ENCODE results near the gene AMN. TPM values are rescaled to one million over a fixed set of nuclear protein-coding genes. Genes with fewer than 3 reads are reported as not detected.

Gene AMN
- total RNA-seq, 6 donors from 2014 or later = 14.9 to 56.6 (median 31.6) TPM

DNA sequence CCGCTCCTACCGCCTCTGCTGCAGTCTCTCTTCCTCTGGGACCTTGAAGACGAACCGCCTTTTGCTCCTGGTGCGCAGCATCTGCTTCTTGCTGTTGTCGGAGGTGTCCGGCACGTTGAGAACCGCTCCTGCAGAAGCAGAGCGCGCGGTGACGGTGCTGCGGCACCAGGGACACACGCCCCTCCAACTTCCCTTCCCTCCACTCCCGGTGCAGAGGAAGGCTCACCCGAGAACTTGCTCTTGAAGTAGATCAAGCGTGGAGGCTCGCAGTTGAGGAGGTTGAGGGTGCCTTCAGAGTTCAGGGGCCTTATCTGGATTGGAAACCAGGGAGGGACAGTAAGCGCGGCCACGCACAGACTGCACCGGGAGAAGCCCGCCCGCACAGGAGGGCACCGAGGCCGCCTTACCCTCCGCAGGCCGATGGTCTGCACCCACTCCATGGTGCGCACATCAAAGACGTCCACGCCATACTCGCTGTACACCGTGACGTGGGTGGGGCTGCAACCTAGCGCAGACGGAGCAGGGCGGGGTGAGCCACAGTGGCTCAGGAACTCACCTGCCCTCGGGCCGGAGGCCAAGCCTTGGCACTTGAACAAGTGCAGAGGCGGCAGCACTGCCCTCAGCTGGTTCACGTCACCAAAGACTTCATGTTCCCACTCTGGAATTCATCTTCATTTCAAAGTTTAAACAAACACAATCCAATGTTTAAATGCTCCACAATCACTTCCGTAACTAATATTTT lies 17.5 kb downstream of the AMN start:
- TF ChIP-seq POLR2A (IDR thresholded peaks at IDR 0.05) = no peak
- peak in 1 of 4 donors; percentile 69 for TF ChIP-seq EP300 (IDR thresholded peaks at IDR 0.05)
- TF ChIP-seq, protein P1, sequence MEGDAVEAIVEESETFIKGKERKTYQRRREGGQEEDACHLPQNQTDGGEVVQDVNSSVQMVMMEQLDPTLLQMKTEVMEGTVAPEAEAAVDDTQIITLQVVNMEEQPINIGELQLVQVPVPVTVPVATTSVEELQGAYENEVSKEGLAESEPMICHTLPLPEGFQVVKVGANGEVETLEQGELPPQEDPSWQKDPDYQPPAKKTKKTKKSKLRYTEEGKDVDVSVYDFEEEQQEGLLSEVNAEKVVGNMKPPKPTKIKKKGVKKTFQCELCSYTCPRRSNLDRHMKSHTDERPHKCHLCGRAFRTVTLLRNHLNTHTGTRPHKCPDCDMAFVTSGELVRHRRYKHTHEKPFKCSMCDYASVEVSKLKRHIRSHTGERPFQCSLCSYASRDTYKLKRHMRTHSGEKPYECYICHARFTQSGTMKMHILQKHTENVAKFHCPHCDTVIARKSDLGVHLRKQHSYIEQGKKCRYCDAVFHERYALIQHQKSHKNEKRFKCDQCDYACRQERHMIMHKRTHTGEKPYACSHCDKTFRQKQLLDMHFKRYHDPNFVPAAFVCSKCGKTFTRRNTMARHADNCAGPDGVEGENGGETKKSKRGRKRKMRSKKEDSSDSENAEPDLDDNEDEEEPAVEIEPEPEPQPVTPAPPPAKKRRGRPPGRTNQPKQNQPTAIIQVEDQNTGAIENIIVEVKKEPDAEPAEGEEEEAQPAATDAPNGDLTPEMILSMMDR (IDR thresholded peaks at IDR 0.05) = no peak
- TF ChIP-seq POLR2AphosphoS5 (IDR thresholded peaks at IDR 0.05) = peak in 1 of 2 donors; percentile 2
- Histone ChIP-seq H3K4me1 (peaks cover 0 to 15% (median 7%) of the 10 kb centered on the region in 4 donors), H3K27ac (peak overlapping the region in 2 of 4 donors; percentile 46 to 56), H3K9me3 (no peaks in the 10 kb centered on the region), H3K4me3 (no peak overlapping the region), H3K36me3 (peaks cover 18 to 84% (median 65%) of the 10 kb centered on the region in 4 donors), H3K27me3 (no peaks in the 10 kb centered on the region)
- DNase-seq = peak; percentile 87 to 92
- ATAC-seq (ENCODE audit: low FRiP score in 2 of 2) = peak; percentile 42 to 84
- 86 to 88% methylated on average over 42 to 43 of the region's 43 CpGs for WGBS, 2 donors

DNA sequence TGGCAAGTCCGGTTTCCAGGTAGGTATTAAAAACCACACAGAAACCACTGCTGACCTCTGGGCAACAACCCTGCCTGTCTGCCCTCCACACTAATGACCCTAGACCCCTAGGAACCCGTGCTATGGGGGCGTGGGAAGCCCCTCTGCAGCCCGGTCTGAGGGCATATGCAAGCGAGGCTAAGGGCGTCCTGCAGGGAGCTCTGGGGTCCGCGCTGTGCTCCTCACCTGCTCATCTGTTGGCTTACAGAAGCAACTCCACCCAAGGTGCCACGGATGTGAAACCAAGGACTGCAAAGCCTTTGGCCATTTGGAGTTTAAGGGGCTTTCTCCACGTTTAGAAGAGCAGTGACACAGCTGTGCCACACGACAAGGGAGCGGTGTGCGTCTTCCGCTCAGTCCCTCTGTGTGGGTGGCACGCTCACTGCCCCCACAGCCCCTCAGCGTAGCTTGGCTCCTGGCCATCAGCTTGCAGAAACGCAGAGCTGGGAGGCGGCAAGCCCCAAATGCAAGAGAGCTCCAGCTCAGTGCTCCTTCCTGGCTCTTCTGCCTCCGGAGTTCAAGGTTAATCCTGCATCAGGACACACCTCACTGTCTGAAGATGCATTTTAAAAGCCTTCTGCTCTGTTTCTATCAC lies 18.4 kb downstream of the AMN start:
- Histone ChIP-seq H3K4me3 (no peak overlapping the region), H3K27me3 (no peaks in the 10 kb centered on the region), H3K27ac (peak overlapping the region in 3 of 4 donors; percentile 11 to 64 (median 46)), H3K36me3 (peaks cover 27 to 93% (median 73%) of the 10 kb centered on the region in 4 donors), H3K4me1 (peaks cover 0 to 15% (median 7%) of the 10 kb centered on the region in 4 donors), H3K9me3 (no peaks in the 10 kb centered on the region)
- WGBS, 2 donors = 88% methylated on average over 12 to 18 of the region's 19 CpGs
- peak in 1 of 2 donors; percentile 35 for DNase-seq
- TF ChIP-seq EP300 (IDR thresholded peaks at IDR 0.05) = no peak
- TF ChIP-seq POLR2AphosphoS5 (IDR thresholded peaks at IDR 0.05) = no peak
- TF ChIP-seq POLR2A (IDR thresholded peaks at IDR 0.05) = no peak
- TF ChIP-seq, protein P1 (IDR thresholded peaks at IDR 0.05) = no peak
- ATAC-seq (ENCODE audit: low FRiP score in 2 of 2) = no peak

DNA sequence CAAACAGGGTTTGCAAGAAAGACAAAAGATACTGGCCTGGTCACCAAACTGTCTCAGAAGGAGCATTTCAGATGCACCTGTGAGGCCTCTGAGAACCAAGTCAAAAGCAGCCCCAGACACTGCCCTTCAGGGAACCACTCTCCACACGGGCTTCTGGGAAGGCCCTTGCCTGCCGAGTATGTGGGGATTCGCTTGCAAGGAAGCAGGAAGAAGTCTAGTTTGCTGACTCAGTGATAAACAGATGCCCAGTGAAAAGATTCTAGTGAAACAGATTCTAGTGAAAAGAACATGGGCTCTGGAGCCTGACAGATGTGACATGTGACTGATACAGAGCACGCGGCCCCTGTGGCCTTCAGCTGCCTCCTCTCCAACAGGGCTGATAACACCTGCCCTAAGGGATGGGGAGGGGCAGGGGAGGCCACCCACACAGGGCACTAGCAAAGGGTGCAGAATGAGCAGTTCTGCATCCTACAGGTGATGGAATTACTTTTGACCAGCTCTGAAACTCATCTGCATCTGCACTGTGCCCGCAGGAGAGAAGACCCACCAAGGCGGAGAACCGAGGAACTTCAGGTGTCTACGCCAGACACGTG lies 19.1 kb downstream of the AMN start:
- Histone ChIP-seq H3K9me3 (no peaks in the 10 kb centered on the region), H3K27me3 (no peaks in the 10 kb centered on the region), H3K36me3 (peaks cover 33 to 95% (median 80%) of the 10 kb centered on the region in 4 donors), H3K4me3 (no peak overlapping the region), H3K4me1 (peaks cover 0 to 15% (median 7%) of the 10 kb centered on the region in 4 donors), H3K27ac (peak overlapping the region in 1 of 4 donors; percentile 46)
- DNase-seq = no peak
- TF ChIP-seq POLR2A (IDR thresholded peaks at IDR 0.05) (no peak), EP300 (IDR thresholded peaks at IDR 0.05) (no peak), POLR2AphosphoS5 (IDR thresholded peaks at IDR 0.05) (no peak)
- TF ChIP-seq, protein P1 (IDR thresholded peaks at IDR 0.05) = no peak
- no peak for ATAC-seq (ENCODE audit: low FRiP score in 2 of 2)
- 81 to 82% methylated on average over 10 of the region's 10 CpGs for WGBS, 2 donors

DNA sequence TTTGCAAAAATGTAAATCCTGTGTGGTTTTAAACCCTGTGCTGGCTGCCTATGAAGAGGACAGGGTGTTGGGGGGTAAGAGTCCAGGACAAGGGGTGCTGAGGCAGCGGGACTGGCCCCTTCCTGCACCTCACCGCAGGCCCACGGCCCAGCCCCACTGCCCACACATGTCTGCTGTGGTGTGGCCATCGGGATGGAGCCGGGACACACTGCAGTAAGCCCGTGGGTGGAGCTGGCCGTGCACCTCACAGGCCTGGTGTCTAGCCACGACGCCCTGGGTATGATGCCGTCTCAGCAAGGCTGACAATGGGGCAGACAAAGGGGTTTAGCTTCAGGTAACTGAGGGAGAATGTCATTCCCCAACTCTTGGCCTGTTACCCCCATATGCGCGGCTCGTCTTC lies 19.6 kb downstream of the AMN start:
- TF ChIP-seq, protein P1 (IDR thresholded peaks at IDR 0.05) = no peak
- TF ChIP-seq POLR2AphosphoS5 (IDR thresholded peaks at IDR 0.05) (no peak), POLR2A (IDR thresholded peaks at IDR 0.05) (no peak), EP300 (IDR thresholded peaks at IDR 0.05) (no peak)
- Histone ChIP-seq H3K27me3 (no peaks in the 10 kb centered on the region), H3K4me3 (no peak overlapping the region), H3K4me1 (peaks cover 0 to 15% (median 7%) of the 10 kb centered on the region in 4 donors), H3K36me3 (peaks cover 36 to 96% (median 84%) of the 10 kb centered on the region in 4 donors), H3K9me3 (no peaks in the 10 kb centered on the region), H3K27ac (no peak overlapping the region)
- peak in 1 of 2 donors; percentile 71 for DNase-seq
- no peak for ATAC-seq (ENCODE audit: low FRiP score in 2 of 2)
- 98 to 100% methylated on average over 6 to 13 of the region's 13 CpGs for WGBS, 2 donors
